NCI-H82 (cell line): ENCODE results near the gene DIPK2A.

ENCODE experiments used
- DNase-seq: peaks from one replicate; lab custom pipeline; 2025; lab: John Stamatoyannopoulos, UW

The DIPK2A gene

DNA sequence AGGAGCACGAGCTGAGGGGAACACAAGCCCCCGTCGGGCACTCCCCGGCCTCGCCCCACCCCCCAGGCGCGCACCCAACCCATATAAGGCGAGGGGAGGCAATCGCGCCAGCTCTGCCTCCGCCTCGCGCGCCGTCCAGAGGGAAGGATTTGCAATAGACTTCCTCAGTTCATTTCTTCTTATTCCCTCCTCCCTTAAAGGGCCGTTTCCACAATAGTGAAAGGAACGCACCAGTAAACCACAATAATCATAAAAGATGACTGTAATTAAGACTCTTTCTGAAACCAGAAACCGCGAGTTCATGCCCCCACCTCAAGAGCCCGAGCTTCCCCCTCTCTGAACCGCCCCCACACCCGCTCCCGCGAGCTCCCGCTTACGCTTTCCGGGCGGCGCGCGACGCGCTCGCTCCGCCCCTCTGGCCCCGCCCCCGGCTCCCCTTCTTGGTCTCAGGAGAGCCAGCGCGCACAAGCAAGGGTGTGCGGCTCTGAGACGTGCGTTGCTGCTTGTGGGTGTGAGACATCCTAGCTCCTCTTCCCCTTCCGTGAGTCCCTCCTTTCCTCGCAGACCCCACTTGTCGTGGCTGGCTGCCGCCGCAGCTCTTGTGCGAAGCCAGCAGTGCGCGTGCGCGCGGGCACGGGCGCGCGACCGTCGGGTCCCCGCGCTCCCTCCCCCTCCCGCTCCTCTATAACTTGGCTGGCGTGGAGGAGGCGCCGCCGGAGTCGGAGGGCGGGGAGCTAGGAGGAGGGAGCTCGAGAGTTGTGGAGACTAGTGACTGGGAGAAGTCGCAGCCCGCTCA lies at the start of gene DIPK2A:
DIPK2A (plus strand) TSS at position 465 of the 796 bp plus-strand sequence. CDS start 510 bp downstream, outside the sequence.
- DNase-seq = peak; percentile 99

- no peak for DNase-seq
Observed at GRCh38 chr3:143924522-143925285, 46.9 kb upstream of the DIPK2A start.

DNA sequence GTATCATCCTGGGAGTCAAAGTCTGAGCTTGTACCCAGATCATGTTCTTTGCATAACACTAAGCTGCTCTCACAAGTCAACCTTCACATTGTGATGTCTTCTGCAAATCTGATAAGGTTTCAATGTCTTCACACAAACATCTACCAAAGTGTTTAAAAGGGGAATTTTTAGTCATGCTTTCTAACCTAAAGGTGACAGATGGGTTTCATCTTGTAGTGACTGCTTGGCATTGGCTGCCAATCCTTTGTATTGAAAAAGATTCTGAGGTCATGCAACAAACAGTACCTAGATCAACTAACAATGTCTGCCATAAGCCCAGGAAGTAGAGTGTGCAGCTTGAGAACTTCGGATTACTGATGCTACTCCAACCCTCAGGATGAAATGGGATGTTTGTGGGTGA lies 43.6 kb upstream of the DIPK2A start:
- no peak for DNase-seq

DNA sequence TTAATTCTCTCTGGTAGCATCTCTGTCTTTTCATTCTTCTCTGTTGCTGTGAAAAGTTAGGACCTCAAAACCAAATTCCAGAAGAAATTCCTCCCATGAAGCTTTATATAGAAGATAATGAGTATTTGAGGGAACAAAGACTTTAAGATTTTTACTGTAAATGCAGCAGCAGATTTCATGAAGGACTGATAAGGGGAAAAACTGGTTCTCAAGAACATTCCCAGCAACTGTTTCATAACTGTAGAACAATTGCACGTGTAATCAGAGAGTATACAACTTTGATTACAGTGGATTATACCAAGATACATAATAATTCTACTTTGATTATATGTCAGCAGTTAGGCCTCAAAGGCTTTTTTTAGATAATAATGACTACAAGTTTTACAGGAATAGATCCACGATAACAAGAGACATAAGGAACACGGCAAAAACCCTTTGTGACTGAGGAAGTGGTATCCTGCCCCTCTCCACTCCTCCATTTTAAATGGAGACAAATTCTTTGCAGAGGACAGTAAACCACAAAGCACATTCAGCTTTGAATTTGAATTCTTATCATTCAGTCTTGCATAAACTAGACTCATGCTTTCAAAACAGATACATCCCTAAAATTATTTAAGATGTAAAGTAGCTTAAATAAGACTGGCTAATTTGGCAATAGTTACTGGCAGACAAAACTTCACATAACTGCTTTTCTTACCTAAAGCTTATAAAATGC lies 42.9 kb upstream of the DIPK2A start:
- DNase-seq = no peak

- no peak for DNase-seq
Observed at GRCh38 chr3:143934791-143935190, 36.8 kb upstream of the DIPK2A start.

DNA sequence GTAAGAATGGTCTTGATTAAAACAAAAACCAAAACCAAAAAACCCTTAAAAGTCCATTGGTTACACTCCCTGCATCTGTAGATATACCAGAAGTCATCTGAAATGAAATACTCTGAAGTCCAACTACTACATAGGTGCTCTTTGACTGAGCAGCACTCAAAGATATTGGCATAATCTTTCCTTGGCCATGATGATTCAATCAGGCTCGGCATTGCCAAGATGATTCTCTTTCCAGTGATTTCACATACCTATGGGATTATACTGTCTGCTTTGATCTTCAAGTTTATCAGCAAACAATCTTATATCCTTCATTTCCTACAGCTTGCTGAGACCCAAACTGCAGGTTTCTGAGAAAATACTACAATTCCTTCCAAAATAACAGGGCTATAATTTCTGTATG lies 35.9 kb upstream of the DIPK2A start:
- no peak for DNase-seq

- no peak for DNase-seq
Observed at GRCh38 chr3:143950810-143951209, 20.8 kb upstream of the DIPK2A start.

DNA sequence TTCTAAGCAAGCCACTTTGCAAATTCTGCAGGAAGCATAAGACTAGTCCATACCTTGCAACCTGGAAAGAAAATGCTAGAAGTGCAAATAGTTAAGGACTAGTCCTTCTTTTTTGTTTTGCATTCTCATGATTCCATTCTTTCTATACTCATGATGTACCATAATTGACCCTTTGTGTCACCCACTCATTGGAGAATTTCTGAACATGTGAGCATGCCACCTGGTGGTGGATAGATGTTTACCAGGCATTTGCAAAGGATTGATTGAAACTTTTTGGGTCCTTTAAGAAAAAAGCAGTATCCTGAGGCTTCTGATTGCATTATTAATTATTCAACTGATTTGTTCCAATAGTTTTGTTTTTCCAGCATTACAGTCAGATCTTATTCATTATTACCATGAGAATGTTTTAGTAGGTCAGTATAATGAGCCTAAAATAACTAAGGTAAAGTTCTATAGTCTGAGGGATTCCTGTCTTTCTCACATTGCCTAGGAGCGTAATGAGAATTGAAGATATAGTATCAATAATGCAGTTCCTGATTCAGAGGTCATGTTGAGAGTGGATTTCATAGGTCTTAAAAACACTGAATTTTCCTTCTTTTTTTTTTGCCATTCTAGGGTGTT lies 20.2 kb upstream of the DIPK2A start:
- peak; percentile 70 for DNase-seq

GRCh38 chr3:143952569-143953072 lies 19.0 kb upstream of the DIPK2A start:
- DNase-seq = peak; percentile 26

- DNase-seq = no peak
Observed at GRCh38 chr3:143955113-143955512, 16.5 kb upstream of the DIPK2A start.

- no peak for DNase-seq
Observed at GRCh38 chr3:143956838-143957237, 14.8 kb upstream of the DIPK2A start.

- no peak for DNase-seq
Observed at GRCh38 chr3:143957453-143957852, 14.2 kb upstream of the DIPK2A start.

DNA sequence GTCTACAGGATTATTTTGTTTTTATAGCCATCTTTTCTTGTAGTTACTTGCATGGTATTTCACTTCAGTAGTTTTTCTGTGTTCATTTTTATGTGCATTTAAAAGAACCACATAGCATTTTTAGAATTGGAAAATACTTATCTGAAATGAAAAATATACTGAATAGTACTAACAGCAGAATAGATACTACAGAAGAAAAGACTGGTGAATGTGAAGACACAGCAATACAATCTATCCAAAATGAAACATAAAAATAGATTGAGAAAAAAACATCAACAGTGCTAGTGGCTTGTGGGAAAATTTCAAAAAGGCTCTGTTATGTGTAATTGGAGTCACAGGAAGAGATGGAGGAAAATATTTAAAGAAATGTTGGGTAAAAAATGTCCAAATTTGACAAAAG lies 12.7 kb upstream of the DIPK2A start:
- DNase-seq = no peak

DNA sequence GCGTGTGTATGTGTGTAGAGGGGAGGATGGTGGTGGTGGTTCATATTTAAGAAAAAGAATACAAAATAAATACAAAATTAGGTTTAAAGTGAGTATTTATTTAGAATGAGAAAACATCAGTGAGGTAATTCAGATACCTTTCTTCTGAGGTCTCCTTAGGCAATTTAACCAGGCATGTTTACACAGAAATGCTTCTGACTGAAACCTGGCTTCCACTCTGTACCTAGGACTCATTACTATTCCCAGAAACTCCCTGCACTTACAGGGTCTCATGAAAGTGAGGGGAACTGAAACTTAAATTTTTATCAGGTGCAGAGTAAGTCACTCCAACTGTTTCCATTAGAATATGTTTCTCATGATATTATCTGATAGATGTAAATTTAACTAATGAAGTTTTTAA lies 10.3 kb upstream of the DIPK2A start:
- no peak for DNase-seq

DNA sequence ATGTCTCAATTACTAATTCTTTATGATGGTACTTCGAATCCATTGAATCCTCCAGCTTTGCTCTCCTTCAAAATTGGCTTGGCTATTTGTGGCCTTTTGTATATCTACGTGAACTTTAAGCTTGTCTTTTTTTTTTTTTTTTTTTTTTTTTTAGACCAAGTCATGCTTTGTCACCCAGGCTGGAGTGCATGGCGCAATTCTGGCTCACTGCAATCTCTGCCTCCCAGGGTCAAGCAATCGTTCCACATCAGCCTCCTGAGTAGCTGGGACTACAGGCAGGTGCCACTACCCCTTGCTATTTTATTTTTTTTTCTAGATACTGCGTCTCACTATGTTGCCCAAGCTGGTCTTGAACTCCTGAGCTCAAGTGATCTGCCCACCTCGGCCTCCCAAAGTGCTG lies 7.7 kb upstream of the DIPK2A start:
- no peak for DNase-seq

DNA sequence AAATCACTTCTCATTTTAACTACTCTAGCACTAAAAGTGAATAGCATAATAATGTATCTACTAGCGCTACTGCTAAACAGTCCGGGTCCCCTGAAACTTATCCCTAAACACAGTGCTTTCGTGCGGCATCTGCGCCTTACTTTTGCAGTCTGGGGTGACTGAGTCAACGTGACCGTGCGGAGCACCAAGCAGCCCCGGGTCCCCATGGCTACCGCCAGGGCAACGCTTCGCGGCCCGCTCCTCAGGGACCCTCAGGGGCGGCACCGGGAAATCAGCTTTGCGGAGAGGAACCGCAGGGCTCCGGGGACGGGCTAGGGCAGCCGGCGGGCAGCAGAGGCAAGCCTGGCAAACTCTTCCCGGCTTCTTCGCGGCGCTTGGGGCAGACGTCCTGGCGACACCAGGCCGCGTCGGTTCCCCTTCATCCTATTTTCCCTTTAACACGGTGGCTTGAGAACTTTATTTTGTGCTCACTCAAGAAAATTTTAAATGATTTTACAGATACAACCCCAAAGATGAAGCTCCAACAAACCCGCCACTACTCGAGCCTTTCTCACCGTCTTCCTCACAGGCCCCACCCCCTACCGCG lies 757 bp upstream of the DIPK2A start:
- peak; percentile 90 for DNase-seq

DNA sequence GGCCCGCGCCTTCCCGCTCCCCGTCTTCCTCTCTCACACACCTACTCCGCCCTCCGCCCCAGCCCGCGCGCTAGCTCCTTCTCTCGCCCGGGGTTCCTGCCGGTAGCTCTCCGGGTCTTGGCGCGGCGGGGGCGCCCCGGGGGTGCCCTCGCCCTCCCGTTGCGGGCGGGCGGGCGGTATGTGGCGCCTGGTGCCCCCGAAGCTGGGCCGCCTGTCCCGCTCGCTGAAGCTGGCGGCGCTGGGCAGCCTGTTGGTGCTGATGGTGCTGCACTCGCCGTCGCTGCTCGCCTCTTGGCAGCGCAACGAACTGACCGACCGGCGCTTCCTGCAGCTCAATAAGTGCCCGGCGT lies 507 bp downstream of the DIPK2A start:
- DNase-seq = no peak

GRCh38 chr3:143972505-143973258 lies 1.1 kb downstream of the DIPK2A start:
- DNase-seq = peak; percentile 89

GRCh38 chr3:143973259-143974021 lies 1.8 kb downstream of the DIPK2A start:
- DNase-seq = peak; percentile 88
